Fibroblast of skin of right biceps (primary cell): Measurements from ENCODE around the gene TMEM121B.
A peak's percentile ranks its signal among the peaks of the same experiment; 100 is the strongest.

ENCODE experiments used
- DNase-seq: peaks from one replicate; pipeline ENCODE4 v3.0.0-alpha.2; 2013

TMEM121B gene

DNA sequence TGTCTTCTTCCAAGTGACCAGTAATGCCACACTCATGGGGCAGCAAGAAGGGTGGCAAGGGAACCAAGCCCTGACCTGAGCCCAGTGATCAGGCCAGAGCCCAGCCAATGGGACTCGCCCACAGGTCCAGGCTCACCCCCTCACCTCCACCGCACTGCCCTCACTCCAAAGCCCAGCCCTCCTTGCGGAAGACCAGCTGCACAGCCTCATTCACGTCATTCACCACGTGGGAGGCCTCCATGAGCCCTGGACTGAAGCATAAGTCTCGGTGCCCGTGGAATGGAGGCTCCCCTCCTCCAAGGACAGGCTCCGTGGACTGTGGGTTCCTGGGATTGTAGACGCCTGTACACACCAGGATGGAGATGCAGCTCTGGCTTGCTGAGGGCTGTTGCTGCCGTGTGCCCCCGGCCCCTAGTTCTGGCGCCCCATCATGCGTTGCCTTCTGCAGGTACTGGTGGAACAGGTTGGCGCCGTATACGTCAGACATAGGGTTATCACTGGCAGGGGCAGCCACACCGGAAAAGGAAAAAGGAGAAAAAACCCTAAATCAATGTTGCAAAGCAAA is 16.8 kb upstream of the TMEM121B start:
- DNase-seq, result no peak

DNA sequence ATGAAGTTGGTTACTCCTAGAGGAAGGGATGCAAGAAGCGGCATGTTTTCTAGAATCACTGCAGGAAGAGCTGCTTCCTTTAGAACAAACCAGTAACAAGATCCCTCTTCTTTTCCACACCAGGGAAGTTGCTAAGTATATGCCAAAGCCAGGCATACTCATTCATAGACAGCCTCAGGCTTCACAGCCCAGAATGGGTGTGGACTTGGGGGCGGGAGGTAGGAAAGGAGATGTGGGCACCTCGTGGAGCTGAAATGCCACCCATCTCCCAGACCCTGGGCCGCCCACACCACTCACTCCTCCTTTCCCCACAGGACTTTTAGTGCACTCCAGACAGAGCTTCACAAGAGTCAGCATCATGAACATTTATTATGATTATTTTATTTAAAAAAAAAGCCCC is 16.0 kb upstream of the TMEM121B start:
- no peak for DNase-seq

DNA sequence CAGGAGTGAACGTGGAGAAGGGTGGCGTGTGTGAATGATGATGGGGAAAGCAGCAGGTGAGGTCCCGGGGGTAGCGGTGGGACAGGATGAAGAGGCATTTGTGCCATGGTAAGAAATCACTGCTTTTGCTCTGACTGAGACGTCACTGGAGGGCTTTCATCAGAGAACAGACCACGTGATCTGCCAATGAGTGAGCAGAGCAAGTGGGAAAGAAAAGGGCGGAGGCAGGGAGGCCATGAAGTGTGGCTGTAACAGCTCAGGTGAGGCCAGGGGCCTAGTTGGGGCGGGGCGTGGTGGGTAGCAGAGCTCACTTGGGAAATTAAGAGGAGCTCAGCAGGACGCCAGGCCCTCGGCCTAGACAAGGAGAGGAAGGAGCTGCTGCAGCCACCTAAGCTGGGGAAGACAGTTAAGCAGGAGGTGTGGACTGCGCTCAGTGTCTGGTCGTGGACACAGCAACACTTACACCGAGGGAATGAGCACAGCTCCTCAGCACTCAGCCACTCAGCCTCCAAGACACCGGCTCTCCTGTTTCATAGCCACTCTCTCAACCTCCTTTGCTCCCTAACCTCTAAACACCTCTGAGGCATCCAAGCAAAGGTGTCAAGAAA is 14.1 kb upstream of the TMEM121B start:
- no peak for DNase-seq

DNA sequence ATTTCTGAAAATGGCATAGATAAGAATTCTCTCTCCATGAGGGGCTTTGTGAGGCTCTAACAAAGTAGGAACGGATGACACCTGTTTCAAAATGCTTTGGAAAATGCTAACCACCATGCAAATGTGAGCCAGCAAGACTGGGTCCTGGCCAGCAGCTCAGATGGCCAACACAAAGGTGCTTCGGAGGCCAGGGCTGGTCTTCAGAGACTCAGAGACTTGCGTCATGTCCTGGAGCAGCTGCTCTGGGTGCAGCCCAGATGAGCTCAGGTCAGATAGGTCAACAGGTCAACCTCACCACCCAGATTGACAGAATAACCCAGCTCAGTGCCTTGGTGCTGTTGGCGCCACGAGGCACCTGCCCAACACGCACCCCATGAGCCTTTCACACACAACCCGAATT is 12.0 kb upstream of the TMEM121B start:
- no peak for DNase-seq

DNA sequence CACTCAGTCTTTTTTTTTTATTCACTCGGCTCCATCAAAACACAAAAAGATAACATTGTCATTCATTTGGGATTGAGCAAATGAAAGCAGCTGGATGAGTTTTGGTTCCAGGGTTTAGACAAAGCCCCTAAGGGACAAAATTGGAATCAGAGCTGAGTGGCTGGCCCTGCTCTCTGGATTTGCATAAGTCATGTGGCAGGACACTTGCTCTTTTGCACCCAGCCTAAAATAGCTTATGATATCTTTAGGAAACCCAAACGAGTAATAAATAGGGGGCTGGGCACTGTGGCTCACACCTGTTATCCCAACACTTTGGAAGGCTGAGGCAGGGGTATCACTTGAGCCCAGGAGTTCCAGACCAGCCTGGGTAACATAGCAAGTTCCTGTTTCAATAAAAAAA is 11.0 kb upstream of the TMEM121B start:
- no peak for DNase-seq

DNA sequence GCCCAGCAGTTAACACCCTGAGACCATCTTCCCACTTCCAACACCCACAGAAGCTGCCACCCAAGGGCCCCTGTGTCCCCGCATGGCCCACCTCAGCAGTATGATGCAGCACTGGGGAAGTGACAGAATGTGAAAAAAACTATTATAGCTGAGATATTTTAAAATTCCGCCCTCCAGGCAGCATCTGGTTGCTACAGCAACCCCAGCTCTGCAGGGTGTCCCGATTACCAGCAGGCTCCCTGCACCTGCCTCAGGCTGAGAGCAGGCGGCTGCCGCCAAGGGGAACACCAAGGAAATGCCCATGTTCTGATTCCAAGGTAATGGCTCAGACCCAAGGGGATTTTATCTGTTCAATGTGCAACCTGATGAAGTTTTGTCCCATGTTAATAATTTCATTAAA is 10.5 kb upstream of the TMEM121B start:
- DNase-seq, result no peak

DNA sequence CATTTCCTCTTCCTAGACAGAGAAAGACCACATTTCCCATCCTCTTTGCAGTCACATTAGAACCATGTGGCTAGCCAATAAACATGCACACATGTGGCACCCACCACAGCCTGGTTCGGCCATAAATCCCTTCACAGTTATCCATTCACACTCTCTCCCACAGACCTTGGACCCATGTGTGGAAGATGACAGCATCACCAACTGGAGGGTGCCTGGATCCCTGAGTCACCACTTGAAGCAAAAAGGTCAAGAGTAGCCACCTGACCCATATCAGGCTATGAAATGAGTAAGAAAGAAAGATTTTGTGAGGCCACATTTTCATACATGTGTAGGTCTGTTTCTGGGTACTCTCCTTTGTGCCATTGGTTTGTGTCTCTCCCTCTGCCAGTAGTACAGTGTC is 9.0 kb upstream of the TMEM121B start:
- DNase-seq, result no peak

DNA sequence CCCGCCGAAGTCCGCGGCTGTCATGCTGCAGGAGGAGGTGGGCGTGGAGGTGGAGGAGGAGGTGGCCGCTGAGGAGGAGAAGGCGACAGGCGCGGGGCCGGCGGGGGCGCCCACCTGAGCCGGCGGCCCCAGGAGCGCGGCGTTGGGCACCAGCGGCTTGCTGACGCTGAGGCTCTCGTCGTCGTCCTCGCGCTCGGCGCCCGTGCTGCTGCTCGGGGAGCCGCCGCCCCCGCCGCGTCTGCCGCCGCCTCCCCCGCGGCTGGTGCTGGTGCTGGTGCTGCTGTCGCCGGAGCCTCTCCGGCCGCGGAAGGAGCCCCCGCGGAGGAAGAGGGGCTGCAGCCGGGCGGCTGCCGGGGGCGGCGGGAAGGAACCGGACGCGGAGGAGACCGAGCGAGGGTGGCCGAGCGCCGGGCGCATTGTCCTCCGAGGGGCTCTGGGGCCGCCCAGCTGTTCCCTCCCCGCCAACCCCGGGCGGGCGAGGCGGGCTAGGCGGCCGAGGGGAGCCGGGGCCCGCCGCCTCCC is 388 bp downstream of the TMEM121B start:
- peak; percentile 8 for DNase-seq

DNA sequence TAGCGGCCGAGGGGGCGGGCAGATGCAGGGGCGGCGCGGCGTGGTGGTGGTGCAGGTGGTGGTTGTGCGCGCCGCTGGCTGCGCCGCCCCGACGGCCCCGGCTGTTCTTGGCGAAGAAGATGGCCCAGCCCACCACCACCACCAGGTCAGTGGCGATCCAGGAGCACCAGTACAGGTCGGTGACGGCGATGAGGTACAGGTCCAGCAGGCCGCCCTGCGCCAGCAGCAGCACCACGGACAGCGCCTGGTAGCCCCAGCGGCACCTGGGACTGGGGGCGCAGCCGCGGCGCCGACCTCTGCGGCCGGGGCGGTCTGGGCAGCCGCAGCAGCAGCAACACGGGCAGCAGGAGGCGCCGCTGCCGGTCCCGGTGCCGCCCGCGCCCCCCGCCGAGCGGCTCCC is 879 bp downstream of the TMEM121B start:
- peak; percentile 25 for DNase-seq

DNA sequence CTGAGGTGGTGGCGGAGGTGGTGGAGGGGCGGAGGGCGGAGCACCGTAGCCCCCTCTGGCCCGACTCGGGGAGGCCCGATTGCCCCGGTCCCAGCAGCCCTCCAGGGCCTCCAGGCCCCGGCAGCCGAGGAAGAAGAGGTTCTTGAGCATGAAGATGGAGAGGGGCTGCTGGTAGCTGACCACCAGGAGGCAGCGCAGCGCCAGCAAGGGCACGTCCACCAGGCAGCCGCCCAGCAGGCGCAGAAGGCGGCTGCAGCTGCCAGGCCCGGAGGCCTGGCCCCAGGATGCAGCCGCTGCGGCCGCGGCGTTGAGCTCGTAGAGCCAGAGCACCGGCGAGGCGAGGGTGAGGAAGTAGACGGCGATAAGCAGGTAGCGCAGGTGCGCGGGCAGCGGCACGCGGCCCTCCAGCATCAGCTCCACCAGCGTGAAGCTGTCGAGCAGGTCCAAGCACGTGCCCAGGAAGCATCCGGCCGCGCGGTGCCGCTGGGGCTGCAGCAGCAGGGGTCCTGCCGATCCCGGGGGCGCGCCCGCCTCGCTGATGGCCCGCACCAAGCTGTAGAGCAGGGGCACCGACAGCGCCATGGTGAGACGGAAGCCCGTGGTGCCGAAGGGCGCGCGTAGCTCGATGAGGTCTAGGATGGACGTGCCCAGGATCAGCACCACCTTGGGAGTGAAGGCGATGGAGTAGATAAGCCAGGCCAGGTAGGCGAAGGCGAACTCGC is 1.5 kb downstream of the TMEM121B start:
- DNase-seq, result no peak

DNA sequence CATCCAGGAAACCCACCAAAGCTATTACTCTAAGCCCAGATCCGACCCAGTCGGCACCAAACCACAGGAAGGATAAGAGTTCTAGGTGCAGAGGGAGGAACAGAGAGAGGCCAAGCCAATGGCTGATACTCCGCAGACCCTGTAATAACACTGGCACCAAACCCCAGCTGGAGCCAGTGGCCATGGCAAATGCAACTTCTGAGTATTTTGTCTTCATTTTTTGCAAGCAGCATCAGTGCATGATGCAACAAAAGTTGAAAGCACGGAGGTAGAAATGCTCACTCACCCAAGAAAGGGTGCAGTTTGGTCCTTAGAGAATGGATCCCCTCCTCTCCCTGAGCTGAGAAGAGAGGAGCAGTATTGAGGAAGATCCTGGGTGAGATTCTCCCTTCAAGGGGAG is 2.8 kb downstream of the TMEM121B start:
- no peak for DNase-seq

DNA sequence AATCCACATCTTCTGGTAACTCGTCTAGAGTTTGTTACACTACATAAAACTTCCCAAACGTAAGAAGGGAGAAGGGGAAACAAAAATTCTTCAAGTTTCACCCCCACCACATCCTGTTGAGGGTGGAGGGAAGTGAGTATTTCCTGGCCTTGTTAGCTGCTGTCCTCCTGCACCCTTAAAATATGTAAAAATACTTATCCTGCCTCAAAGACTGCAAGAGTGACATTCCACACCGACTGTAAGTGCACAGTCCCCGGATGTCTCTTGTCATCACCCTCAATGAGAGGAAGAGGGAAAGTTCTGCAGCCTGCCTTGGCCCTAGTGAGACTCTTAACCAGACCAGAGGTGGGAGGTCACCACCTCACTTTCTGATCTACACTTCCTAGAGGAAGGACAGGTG is 3.3 kb downstream of the TMEM121B start:
- DNase-seq, result no peak

DNA sequence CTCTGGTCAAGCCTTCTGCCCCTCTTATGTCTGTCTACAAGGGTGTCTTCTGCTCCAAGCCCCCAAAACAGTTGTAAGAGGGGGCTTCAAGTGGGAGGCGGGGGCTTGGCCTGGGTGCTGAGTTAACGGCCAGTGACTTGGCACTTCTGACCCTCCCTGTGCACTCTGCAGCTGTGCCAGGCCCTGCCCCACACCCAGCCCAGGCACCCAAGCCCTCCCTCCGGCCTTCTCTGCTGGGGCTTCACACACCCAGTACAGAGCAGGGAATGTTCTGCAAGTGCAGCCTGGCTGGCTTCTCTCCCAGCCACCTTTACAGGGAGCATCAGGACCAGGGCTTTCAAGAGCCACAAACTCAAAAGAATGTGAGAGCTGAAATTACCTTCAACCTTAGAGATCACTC is 3.8 kb downstream of the TMEM121B start:
- DNase-seq, result no peak

DNA sequence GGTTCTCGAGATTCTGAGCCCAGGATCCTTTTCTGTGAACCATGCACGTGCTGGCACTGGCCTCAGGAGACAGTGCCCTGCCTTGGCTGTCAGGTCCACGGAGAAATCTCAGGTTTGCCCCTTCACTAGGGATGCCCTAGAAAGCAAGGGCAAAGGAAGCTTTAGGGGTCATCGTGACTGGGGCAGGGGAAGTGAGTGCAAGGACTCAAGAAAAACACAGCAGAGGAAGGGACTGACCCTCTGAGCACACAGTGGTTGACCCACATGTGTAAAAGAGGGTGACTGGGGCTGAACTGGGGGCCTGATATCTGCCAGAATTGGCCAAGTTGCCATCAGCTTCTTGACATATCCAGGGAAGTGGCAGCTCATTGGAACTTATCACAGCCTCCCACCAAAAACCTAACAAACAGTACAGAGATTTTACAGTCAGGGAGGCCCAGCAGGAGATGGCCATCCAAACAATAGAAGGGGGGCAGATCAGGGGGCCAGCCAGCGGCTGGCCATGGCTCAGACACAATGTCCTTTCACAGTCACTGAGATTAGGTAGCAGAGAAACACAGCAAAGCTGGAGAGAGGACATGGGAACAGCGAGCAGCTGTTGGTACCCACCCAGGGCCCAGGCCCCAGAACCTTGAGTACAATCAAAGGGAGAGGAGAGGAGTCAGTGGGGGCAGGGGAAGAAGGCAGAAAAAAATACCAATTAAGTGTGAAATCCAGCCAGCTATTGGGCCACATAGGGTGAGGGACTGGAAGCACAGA is 4.4 kb downstream of the TMEM121B start:
- no peak for DNase-seq

DNA sequence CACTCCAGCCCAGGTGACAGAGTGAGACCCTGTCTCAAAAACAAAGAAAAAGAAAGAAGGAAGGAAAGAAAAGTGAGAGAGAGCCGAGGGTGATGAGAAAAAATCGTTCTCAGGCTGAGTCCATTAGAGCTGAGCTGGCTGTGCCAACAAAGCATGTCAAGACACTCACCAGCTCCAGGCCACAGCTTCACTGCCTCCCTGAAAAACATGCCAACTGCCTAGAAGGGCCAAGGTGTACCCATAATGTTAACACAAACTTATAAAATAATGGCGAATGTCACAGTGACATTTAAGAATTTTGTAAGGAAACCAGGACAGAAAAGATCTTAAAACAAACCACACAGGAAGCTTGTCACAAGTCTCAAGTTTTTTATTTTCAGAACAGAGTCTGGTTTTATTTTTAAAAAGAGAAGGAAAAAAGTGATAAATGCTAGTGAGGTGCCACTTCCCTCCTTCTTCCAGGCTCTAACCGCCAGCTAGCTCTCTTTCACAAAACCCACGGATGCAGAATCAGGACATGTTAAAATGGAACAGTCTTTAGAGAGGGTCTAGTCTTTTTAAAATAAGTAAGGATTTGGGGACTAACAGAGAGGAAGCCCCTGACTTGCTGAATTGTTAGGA is 5.1 kb downstream of the TMEM121B start:
- no peak for DNase-seq

DNA sequence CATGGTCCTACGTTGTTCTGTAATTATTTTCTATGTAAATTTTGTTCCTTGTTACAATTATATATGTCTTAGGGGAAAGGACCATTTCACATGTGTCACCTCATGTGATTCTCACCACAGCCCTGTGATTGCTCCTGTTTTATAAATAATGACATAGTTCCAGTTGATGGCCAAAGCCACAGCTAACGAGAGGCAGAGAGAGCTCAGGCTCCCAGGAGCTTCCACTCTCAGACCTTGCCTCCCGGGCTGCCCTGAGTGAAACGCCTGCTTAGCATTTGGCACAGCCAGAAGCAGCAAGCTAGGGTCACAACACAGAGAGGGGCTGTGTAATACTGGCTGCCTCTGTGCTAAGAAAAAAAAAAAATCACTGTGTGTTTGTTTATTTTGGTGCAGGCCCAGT is 5.9 kb downstream of the TMEM121B start:
- no peak for DNase-seq

DNA sequence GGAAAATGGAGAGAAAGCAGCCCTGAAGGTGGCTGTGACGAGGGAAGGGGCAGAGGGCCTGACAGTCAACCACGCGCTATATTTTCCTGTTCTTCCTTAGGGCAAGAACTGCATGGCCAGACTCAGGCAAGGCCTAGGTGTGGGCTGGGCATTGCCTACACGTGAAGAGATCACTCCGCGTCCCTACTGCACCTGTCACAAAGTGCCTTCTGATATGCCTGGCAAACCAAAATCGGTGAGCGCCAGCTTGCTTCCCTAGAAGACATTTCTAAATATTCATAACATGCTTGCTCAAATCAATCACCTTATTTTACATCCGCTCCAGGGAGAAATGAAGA is 6.3 kb downstream of the TMEM121B start:
- no peak for DNase-seq

DNA sequence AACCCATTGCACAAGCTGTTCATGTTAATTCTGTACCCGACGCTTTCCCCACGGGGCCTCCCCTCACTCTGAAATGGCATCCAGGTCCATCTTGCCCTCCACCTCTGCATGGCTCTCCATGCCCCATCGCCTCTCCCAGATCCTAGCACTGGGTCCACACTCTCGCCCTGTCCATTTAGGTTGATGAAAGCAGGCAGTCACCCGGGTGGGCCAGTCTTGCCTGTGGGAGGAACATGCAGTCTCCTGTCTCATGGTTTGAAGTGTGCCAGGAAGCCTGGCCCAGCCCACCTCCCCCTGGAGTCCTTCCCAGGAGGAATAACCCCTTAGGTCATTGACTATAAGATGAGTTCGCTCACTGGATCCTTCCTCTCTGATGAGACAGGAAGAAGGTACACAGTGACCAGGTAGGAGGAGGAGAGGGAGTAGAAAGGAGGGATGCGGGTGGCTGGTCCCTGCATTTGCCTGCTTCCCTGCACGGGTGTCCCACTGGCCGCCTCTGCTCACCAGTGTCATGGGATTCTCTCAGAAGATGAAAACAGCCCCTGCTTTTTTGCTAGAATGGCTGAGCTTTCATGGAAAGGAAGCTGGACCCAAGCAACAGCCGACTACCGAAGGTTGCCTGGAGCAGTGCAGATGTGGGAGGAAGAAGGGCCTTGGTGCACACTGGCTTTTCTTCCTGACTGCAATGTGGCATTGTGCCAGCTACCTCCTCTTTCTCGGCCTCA is 6.8 kb downstream of the TMEM121B start:
- DNase-seq, result no peak

DNA sequence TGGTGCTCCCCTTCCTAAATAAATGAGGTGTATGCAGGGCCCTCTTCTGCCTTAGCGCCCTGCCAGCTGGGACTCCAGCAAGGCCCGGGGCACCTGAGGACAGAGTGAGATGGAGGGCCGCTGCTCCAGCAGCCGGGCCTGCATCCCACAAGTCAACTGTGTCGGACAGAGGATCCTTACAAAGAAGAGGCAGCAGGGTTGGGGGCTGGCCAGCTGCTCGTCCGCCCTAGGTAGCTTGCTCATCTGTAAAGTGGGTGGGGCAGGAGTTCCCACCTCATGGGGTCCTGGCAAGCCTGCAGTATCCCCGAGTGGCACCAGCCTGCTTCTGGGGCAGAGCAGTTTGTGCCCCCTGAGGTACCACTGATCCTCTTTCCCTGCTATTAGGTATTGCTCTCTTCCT is 7.6 kb downstream of the TMEM121B start:
- no peak for DNase-seq

DNA sequence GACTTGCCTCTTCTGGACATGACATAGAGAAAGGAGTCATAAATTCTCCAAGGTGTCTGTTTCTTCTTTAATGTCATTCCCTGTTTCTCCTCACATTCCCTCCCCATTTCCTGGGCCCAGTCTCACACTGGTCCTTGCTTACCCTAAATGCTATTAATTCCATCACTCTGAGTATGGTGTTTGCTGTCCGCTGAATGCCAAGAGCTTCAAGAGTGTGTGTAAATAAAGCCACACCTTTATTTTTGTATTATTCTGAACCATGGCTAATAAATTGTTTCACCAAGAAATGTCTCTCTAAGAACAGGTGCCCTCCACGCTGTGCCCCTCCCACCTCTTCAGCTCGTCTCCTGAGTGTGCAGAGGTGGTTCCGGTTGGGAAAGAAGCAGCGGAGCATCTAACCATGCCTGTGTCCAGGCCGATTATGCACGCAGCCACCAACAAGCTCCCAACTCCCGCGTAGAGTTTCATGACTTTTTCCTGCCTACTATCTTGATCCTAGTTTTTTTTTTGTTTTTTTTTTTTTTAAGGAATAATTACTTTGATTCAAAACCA is 8.6 kb downstream of the TMEM121B start:
- DNase-seq, result no peak

DNA sequence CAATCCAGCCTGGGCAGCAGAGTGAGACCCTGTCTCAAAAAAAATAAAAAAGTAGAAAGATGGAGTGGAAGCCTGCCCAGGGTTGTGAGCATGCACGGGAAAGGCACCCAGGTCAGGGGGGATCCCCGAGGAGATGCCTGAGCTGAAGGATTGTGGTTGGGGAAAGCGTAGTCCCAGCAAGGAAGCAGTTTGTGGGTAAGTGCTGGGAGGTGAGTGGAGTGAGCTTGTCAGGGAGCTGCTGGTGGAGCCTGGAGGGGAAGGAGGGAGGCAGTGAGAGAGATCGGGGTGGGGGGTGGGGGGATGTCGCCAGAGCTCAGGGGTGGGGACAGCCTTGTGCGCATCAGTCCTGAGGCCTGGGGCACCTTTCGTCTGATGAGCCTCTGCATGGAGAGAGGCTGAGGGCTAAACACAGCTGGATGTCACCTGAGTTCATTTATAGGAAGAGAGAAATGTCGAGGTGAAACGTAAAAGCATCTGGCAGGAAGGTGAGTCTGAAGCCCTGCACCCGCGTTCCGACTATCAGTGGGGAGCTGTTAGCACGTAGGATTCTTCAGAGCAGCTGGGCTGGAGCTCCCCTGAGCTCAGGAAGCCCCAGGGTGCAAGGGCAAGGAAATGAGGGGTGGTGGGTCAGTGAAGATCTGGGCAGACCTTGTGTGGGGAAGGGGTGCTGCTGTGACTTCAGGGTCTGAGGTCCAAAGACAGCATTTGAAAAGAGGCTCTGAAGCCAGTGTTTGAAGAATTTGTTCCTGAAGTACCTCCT is 10.2 kb downstream of the TMEM121B start:
- DNase-seq, result no peak

DNA sequence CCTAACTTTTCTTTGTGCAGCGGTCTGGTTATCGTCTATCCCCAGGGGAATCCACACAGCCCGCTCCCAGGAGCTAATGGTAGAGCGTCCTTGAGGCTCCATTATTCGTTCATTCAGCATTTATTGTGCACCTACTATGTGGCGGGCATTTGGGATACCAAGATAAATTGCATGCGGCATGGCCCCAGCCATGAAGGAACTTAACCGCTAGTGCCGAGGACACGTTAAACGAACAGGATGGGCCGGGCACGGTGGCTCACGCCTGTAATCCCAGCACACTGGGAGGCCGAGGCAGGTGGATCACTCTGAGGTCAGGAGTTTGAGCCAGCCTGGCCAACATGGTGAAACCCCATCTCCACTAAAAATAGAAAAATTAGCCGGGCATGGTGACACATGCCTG is 11.2 kb downstream of the TMEM121B start:
- no peak for DNase-seq
